SU-DHL-6 (cell line): ENCODE data around the gene ZNF330.

ENCODE experiments used
- H2AFZ ChIP-seq: fragments of 200-600 bp; sonication (generic); 2 replicates; pipeline ENCODE4 v1.6.1; 2014; ENCODE audit warnings: low read depth, mild to moderate bottlenecking, moderate library complexity, mixed read lengths, antibody characterized with exemption, low read length; ENCODE audit not compliant: severe bottlenecking
- H3F3A ChIP-seq: fragments of 200-600 bp; shearing (Covaris generic); 2 replicates; pipeline ENCODE4 v1.6.0; 2016; ENCODE audit warnings: antibody characterized with exemption, mild to moderate bottlenecking; ENCODE audit not compliant: insufficient read depth
- H3K27ac ChIP-seq: fragments of 200-600 bp; sonication (generic); 2 replicates; pipeline ENCODE4 v1.5.1; 2016; ENCODE audit warnings: low read depth, mild to moderate bottlenecking, low read length, moderate library complexity, mixed read lengths
- H3K27me3 ChIP-seq: fragments of 200-600 bp; sonication (generic), shearing (Covaris generic); 2 replicates; pipeline ENCODE4 v1.6.0; 2014; ENCODE audit warnings: mild to moderate bottlenecking, low read length
- H3K36me3 ChIP-seq: fragments of 200-600 bp; sonication (generic); 2 replicates; pipeline ENCODE4 v1.6.1; 2014; ENCODE audit warnings: mild to moderate bottlenecking, low read length, mixed read lengths
- H3K4me2 ChIP-seq: fragments of 300-600, 200-600 bp; shearing (Covaris generic), sonication (generic); 2 replicates; pipeline ENCODE4 v1.6.0; 2014; ENCODE audit warnings: low read length, low read depth, mild to moderate bottlenecking; ENCODE audit not compliant: poor library complexity, severe bottlenecking
- H3K4me3 ChIP-seq: fragments of 200-600 bp; sonication (generic); 2 replicates; pipeline ENCODE4 v1.5.1; 2014; ENCODE audit warnings: antibody characterized with exemption, low read length, mild to moderate bottlenecking, mixed read lengths; ENCODE audit not compliant: insufficient read depth, poor library complexity, severe bottlenecking
- H3K79me2 ChIP-seq: fragments of 200-600 bp; sonication (generic); 2 replicates; pipeline ENCODE4 v1.6.1; 2014; ENCODE audit warnings: mild to moderate bottlenecking, low read length, moderate library complexity; ENCODE audit not compliant: insufficient read depth
- H3K9ac ChIP-seq: fragments of 200-600 bp; sonication (generic); 2 replicates; pipeline ENCODE4 v1.7.0; 2014; ENCODE audit warnings: mild to moderate bottlenecking, low read length
- H3K9me2 ChIP-seq: fragments of 200-600 bp; sonication (generic); replicated peaks from 2 replicates; pipeline ENCODE4 v1.6.1; 2014; ENCODE audit warnings: low read length; ENCODE audit not compliant: insufficient read depth
- H3K9me3 ChIP-seq: fragments of 200-600 bp; sonication (generic); 2 replicates; pipeline ENCODE4 v1.6.1; 2014; ENCODE audit warnings: low read length, mixed read lengths; ENCODE audit not compliant: insufficient read depth
- H4K20me1 ChIP-seq: fragments of 200-600 bp; sonication (generic); 2 replicates; pipeline ENCODE4 v1.6.1; 2014; ENCODE audit warnings: low read depth, mild to moderate bottlenecking, antibody characterized with exemption, low read length, moderate library complexity, mixed read lengths
- EZH2phosphoT487 ChIP-seq: fragments of 200-600 bp; sonication (generic), shearing (Covaris generic); conservative IDR thresholded peaks from 2 replicates; pipeline ENCODE4 v1.6.1; 2018; ENCODE audit warnings: mild to moderate bottlenecking, antibody characterized with exemption, low read length, moderate library complexity, mixed read lengths
- TF ChIP-seq, protein P1 (sequence below): fragments of 200-600 bp; sonication (generic); IDR thresholded peaks from one replicate; pipeline ENCODE4 v1.5.1; 2017; ENCODE audit warnings: antibody characterized with exemption, mild to moderate bottlenecking, low read length, moderate library complexity; ENCODE audit not compliant: insufficient read depth, poor library complexity, severe bottlenecking

The ZNF330 gene

DNA sequence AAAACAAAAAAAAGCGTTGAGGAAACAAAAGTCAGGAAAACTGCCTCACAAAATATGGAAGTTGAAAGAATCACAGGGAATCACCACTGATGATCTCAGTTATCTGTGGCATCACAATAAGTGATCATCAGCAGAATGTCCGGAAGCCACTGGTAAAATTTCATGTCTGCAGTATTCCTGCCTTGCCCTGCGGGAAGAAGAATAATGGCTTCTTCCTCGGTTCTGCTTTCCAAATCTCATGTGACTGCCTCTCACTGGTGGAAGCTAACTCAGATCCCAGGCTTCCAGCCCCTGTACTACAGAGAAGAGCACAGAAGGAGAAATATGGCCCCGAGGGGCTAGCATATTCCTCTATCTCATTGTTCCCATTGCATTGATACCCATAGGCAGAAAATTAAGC, 12.7 kb upstream of the ZNF330 start:
- Histone ChIP-seq H3K9me2 (no peaks in the 10 kb centered on the region), H3K9me3 (no peaks in the 10 kb centered on the region), H3F3A (no peaks in the 10 kb centered on the region), H3K4me3 (no peak overlapping the region), H3K36me3 (no peaks in the 10 kb centered on the region), H3K27me3 (no peaks in the 10 kb centered on the region), H3K27ac (no peak overlapping the region), H3K4me2 (no peak overlapping the region), H3K9ac (no peak overlapping the region), H4K20me1 (no peaks in the 10 kb centered on the region), H2AFZ (no peak overlapping the region), H3K79me2 (no peaks in the 10 kb centered on the region)
- no peak for TF ChIP-seq EZH2phosphoT487
- TF ChIP-seq, protein P1, sequence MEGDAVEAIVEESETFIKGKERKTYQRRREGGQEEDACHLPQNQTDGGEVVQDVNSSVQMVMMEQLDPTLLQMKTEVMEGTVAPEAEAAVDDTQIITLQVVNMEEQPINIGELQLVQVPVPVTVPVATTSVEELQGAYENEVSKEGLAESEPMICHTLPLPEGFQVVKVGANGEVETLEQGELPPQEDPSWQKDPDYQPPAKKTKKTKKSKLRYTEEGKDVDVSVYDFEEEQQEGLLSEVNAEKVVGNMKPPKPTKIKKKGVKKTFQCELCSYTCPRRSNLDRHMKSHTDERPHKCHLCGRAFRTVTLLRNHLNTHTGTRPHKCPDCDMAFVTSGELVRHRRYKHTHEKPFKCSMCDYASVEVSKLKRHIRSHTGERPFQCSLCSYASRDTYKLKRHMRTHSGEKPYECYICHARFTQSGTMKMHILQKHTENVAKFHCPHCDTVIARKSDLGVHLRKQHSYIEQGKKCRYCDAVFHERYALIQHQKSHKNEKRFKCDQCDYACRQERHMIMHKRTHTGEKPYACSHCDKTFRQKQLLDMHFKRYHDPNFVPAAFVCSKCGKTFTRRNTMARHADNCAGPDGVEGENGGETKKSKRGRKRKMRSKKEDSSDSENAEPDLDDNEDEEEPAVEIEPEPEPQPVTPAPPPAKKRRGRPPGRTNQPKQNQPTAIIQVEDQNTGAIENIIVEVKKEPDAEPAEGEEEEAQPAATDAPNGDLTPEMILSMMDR: no peak

DNA sequence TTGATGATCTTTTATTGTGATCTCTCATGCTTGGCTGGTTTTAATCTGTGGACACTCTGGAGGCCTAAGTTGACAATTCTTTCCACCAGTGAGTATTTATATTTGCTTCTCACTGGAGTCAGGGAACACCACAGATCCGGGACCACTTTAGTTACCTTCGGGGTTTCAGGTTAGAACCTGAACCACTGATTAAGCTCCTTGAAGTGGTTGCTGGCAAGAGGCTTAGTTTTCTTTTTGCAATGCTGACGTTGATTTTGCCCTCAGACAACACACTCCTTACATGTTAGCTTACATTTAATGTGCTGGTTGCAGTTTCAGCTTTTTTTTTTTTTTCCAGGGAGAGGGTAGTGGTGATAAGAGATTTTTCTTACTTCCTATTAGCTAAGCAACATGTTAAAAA, 10.5 kb upstream of the ZNF330 start:
- Histone ChIP-seq H3K27ac (no peak overlapping the region), H4K20me1 (no peaks in the 10 kb centered on the region), H3F3A (no peaks in the 10 kb centered on the region), H3K9ac (no peak overlapping the region), H3K9me3 (no peaks in the 10 kb centered on the region), H3K79me2 (no peaks in the 10 kb centered on the region), H3K36me3 (no peaks in the 10 kb centered on the region), H3K4me2 (no peak overlapping the region), H3K9me2 (no peaks in the 10 kb centered on the region), H3K27me3 (no peaks in the 10 kb centered on the region), H2AFZ (no peak overlapping the region), H3K4me3 (no peak overlapping the region)
- no peak for TF ChIP-seq EZH2phosphoT487
- TF ChIP-seq, protein P1: no peak

- Histone ChIP-seq H3K9ac (no peak overlapping the region), H3K79me2 (no peaks in the 10 kb centered on the region), H2AFZ (no peak overlapping the region), H3K27ac (no peak overlapping the region), H3K9me3 (no peaks in the 10 kb centered on the region), H3K36me3 (no peaks in the 10 kb centered on the region), H3K4me3 (no peak overlapping the region), H3F3A (no peaks in the 10 kb centered on the region), H3K27me3 (no peaks in the 10 kb centered on the region), H4K20me1 (no peaks in the 10 kb centered on the region), H3K9me2 (no peaks in the 10 kb centered on the region), H3K4me2 (no peak overlapping the region)
- TF ChIP-seq, protein P1: no peak
- no peak for TF ChIP-seq EZH2phosphoT487
Measured at GRCh38 chr4:141213550-141213991, 7.1 kb upstream of the ZNF330 start.
